ENCODE data around the gene ZMYND19. TPM values are rescaled to one million over a fixed set of nuclear protein-coding genes. Genes with fewer than 3 reads are reported as not detected.

Gene ZMYND19
- total RNA-seq, 1 experiment from 2014 or later = 79.2 TPM

DNA sequence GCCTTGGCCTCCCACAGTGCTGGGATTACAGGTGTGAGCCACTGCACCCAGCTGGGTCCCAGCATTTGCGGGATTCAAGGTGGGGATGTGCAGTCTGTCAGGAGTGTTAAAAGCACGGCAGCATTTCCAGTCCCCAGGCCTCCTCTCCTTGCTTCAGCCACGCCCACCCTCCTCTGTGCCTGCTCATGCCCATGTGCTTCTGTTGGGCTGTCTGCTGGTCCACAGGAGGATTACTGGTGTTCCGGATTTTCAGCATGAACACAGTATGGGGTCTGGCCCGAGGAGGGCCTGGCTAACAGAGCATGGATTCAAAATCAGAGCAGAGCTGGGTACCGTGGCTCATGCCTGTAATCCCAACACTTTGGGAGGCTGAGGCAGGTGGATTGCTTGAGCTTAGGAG lies 20.6 kb upstream of the ZMYND19 start:
- Histone ChIP-seq H2BK5ac (ENCODE audit: insufficient read length, low read length) (no peak overlapping the region), H3K23me2 (ENCODE audit: insufficient read length, low read depth, low read length, poor library complexity, severe bottlenecking) (peaks cover 7% of the 10 kb centered on the region), H3K18ac (ENCODE audit: insufficient read length, low read depth, low read length) (no peak overlapping the region), H3K14ac (ENCODE audit: insufficient read depth, low read length) (no peak overlapping the region), H4K8ac (replicated peaks; ENCODE audit: insufficient read length, low read depth, low read length) (no peak overlapping the region), H3K23ac (ENCODE audit: insufficient read length, low read depth, low read length) (no peak overlapping the region), H3K56ac (ENCODE audit: insufficient read length, low read depth, low read length) (no peak overlapping the region), H2AFZ (ENCODE audit: low read length) (no peak overlapping the region), H3K9me3 (ENCODE audit: control insufficient read depth, low read depth, low read length) (no peaks in the 10 kb centered on the region), H4K20me1 (ENCODE audit: control insufficient read depth, insufficient read depth, insufficient read length) (no peaks in the 10 kb centered on the region), H2BK15ac (ENCODE audit: low read depth, low read length) (no peak overlapping the region), H3T11ph (ENCODE audit: low read length) (no peak overlapping the region), H3K9ac (ENCODE audit: extremely low read depth, insufficient read length, low read length) (no peak overlapping the region), H3K4me2 (ENCODE audit: insufficient read depth, insufficient read length, low read length) (no peak overlapping the region), H2BK12ac (ENCODE audit: insufficient read length, low read depth, low read length) (no peak overlapping the region), H2BK120ac (ENCODE audit: low read depth, low read length, poor library complexity, severe bottlenecking) (no peak overlapping the region), H2AK5ac (ENCODE audit: insufficient read length, low read length) (no peak overlapping the region), H4K5ac (ENCODE audit: insufficient read length, low read depth, low read length) (no peak overlapping the region), H3K79me2 (ENCODE audit: insufficient read depth, low read length) (0 out of 2 replicates have a peak, but pooled peaks cover 2% of the 10 kb centered on the region), H4K91ac (ENCODE audit: insufficient read length, low read depth, low read length) (no peak overlapping the region), H3K4ac (ENCODE audit: low read depth, low read length) (no peak overlapping the region), H2BK20ac (ENCODE audit: low read depth, low read length, poor library complexity, severe bottlenecking) (no peak overlapping the region), H3K27me3 (ENCODE audit: insufficient read depth, low read length) (no peaks in the 10 kb centered on the region), H3K4me1 (ENCODE audit: insufficient read depth, low read length) (no peaks in the 10 kb centered on the region; the same call in 1 of the 2 replicates), H3K79me1 (ENCODE audit: insufficient read depth, low read depth, low read length, poor library complexity, severe bottlenecking) (no peaks in the 10 kb centered on the region), H3K27ac (ENCODE audit: insufficient read length, low read depth, low read length) (no peak overlapping the region)
- Mint-ChIP-seq H3K36me3 (ENCODE audit: insufficient read depth in 1 of 3, low read depth in 3 of 3) (peaks cover 0 to 7% (median 4%) of the 10 kb centered on the region in 3 experiments; a peak in 6 of 7 replicates), H3K4me3 (no peak overlapping the region; a peak in 1 of 5 replicates), H3K27me3 (ENCODE audit: low read depth) (peaks cover 2% of the 10 kb centered on the region; the same call in 1 of the 2 replicates), H3K9me3 (no peaks in the 10 kb centered on the region), H3K27ac (peak overlapping the region; percentile 83 to 96 (median 91); a peak in 4 of 7 replicates), H3K4me1 (peaks cover 23 to 26% of the 10 kb centered on the region in 2 experiments)
- TF ChIP-seq, protein P1, sequence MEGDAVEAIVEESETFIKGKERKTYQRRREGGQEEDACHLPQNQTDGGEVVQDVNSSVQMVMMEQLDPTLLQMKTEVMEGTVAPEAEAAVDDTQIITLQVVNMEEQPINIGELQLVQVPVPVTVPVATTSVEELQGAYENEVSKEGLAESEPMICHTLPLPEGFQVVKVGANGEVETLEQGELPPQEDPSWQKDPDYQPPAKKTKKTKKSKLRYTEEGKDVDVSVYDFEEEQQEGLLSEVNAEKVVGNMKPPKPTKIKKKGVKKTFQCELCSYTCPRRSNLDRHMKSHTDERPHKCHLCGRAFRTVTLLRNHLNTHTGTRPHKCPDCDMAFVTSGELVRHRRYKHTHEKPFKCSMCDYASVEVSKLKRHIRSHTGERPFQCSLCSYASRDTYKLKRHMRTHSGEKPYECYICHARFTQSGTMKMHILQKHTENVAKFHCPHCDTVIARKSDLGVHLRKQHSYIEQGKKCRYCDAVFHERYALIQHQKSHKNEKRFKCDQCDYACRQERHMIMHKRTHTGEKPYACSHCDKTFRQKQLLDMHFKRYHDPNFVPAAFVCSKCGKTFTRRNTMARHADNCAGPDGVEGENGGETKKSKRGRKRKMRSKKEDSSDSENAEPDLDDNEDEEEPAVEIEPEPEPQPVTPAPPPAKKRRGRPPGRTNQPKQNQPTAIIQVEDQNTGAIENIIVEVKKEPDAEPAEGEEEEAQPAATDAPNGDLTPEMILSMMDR (conservative IDR thresholded peaks at IDR 0.05) = no peak
- WGBS (ENCODE audit: extremely low coverage, insufficient read length, low lambda C conversion rate) = no CpG with 5 or more reads among the region's 6 CpGs
- DNase-seq = no peak

Measured in H9 (cell line).